ENCODE results near the gene SLC25A29. TPM values are rescaled to one million over a fixed set of nuclear protein-coding genes. Genes with fewer than 3 reads are reported as not detected.

SLC25A29 gene
- total and polyA plus RNA-seq, 2 of the 4 experiments (the other 2 are of a cell fraction), result 6.5 to 37.7 TPM

DNA sequence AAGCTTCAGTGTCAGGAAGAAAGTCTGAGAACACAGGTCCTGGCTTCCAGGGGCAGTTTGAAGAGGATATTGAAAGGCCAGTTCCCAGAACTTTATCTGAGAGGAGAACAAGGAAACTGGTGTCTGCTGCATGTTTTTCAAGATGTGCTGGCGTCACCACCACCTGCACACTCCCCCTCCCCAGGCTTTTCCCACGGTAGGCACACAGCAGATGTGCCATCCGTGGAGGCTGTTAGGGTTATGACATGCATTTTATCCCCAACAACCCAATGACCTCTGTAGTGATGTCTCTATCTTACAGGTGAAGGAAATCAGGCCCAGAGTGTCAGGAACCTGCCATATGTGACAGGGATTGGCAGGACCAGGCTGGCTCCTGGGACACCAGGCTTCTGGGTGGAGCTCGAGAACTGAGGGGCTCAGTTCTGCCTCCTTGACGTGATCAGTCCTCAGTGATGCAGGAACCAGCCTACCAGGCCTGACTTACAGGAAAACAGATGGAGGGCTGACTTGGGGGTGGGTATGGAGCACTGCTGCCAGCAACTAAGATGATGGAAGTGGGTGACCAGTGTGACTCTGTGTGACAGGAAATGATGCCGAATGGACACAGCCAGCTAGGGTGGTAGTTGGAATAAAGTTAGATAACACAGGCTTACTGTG is 33.6 kb upstream of the SLC25A29 start:
- Histone ChIP-seq H4K5ac (ENCODE audit: low read depth, low read length) (peak overlapping the region; percentile 58; the same call in 1 of the 2 replicates), H4K8ac (ENCODE audit: low read depth in 2 of 2, low read length in 2 of 2) (no peak overlapping the region; a peak in 1 of 4 replicates), H2BK5ac (ENCODE audit: low read depth, low read length, poor library complexity, severe bottlenecking) (peak overlapping the region; percentile 98), H2BK120ac (ENCODE audit: low read depth, low read length) (no peak overlapping the region), H2BK20ac (ENCODE audit: low read depth, low read length) (no peak overlapping the region), H3K4me2 (ENCODE audit: low read depth, low read length) (no peak overlapping the region), H3K23ac (ENCODE audit: low read depth, low read length) (no peak overlapping the region), H3K56ac (ENCODE audit: extremely low read depth, insufficient read depth, low read length) (no peak overlapping the region), H3K4ac (ENCODE audit: low read depth, low read length) (no peak overlapping the region), H3K4me1 (ENCODE audit: control insufficient read depth, insufficient read depth, low read length) (peaks cover 12% of the 10 kb centered on the region), H3K79me1 (ENCODE audit: low read depth in 1 of 2, low read length in 2 of 2) (peaks cover 2 to 14% of the 10 kb centered on the region in 2 experiments; a peak in 3 of 4 replicates), H4K20me1 (ENCODE audit: insufficient read depth, low read length) (peaks cover 6% of the 10 kb centered on the region), H3K14ac (replicated peaks; ENCODE audit: low read depth, low read length) (no peak overlapping the region), H3K9me1 (ENCODE audit: insufficient read depth, low read length) (peaks cover 28% of the 10 kb centered on the region), H3K36me3 (ENCODE audit: control insufficient read depth, insufficient read depth, low read length) (peaks cover 59% of the 10 kb centered on the region), H3K27ac (ENCODE audit: insufficient read depth, low read length) (0 out of 2 replicates have a peak overlapping the region, but pooled peaks have one; percentile 3), H3K4me3 (ENCODE audit: insufficient read depth, low read depth, low read length) (no peak overlapping the region), H3K9me3 (ENCODE audit: control insufficient read depth, insufficient read depth, low read length) (no peaks in the 10 kb centered on the region), H2AFZ (replicated peaks; ENCODE audit: low read length, poor library complexity) (no peak overlapping the region), H3K27me3 (ENCODE audit: control insufficient read depth, insufficient read depth, low read length) (no peaks in the 10 kb centered on the region), H2AK5ac (ENCODE audit: low read depth, low read length) (peak overlapping the region; percentile 43; the same call in 1 of the 2 replicates), H2AK9ac (replicated peaks; ENCODE audit: low read depth, low read length, poor library complexity) (peak overlapping the region; percentile 58), H2BK15ac (ENCODE audit: low read depth, low read length) (no peak overlapping the region; the same call in 2 of the 3 replicates), H3K18ac (ENCODE audit: low read depth, low read length) (peak overlapping the region; percentile 33; the same call in 1 of the 2 replicates), H3K9ac (ENCODE audit: low read depth, low read length) (no peak overlapping the region), H4K91ac (ENCODE audit: insufficient read depth, low read depth, low read length) (no peak overlapping the region; the same call in 1 of the 2 replicates)
- no peak for DNase-seq
- ATAC-seq (ENCODE audit: low read depth), result no peak
- dilution Hi-C loops (cut with HindIII; ENCODE audit: low sequenced_read_pairs, unreplicated experiment) (no loop called here), in situ Hi-C loops (cut with MboI; ENCODE audit: low sequenced_read_pairs) (no loop called here), intact Hi-C loops (cut with micrococcal nuclease) (loop anchor here (5.0 kb wide), 1 partner anchor 33 kb away; the partner anchor contains the start of gene SLC25A29)
- no TSS peak for BruUV-seq (replicated peaks)
- ChIA-PET CTCF (no interaction called here), POLR2A (ENCODE audit: unreplicated experiment) (no interaction called here)
- TF ChIP-seq, protein P1, sequence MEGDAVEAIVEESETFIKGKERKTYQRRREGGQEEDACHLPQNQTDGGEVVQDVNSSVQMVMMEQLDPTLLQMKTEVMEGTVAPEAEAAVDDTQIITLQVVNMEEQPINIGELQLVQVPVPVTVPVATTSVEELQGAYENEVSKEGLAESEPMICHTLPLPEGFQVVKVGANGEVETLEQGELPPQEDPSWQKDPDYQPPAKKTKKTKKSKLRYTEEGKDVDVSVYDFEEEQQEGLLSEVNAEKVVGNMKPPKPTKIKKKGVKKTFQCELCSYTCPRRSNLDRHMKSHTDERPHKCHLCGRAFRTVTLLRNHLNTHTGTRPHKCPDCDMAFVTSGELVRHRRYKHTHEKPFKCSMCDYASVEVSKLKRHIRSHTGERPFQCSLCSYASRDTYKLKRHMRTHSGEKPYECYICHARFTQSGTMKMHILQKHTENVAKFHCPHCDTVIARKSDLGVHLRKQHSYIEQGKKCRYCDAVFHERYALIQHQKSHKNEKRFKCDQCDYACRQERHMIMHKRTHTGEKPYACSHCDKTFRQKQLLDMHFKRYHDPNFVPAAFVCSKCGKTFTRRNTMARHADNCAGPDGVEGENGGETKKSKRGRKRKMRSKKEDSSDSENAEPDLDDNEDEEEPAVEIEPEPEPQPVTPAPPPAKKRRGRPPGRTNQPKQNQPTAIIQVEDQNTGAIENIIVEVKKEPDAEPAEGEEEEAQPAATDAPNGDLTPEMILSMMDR (conservative IDR thresholded peaks at IDR 0.05; ENCODE audit: low read depth, low read length), result no peak
- TF ChIP-seq RCOR1 (IDR thresholded peaks at IDR 0.05; ENCODE audit: insufficient replicate concordance, low read length), result no peak
- no peak for TF ChIP-seq MAZ (IDR thresholded peaks at IDR 0.05; ENCODE audit: borderline replicate concordance, low read depth, low read length)
- TF ChIP-seq CHD1 (IDR thresholded peaks at IDR 0.05; ENCODE audit: low read depth, low read length), result no peak
- TF ChIP-seq FOS (IDR thresholded peaks at IDR 0.05; ENCODE audit: low read depth, low read length), result no peak
- no peak for TF ChIP-seq POLR2A (IDR thresholded peaks at IDR 0.05; ENCODE audit: low read depth, low read length)
- TF ChIP-seq, protein P2, sequence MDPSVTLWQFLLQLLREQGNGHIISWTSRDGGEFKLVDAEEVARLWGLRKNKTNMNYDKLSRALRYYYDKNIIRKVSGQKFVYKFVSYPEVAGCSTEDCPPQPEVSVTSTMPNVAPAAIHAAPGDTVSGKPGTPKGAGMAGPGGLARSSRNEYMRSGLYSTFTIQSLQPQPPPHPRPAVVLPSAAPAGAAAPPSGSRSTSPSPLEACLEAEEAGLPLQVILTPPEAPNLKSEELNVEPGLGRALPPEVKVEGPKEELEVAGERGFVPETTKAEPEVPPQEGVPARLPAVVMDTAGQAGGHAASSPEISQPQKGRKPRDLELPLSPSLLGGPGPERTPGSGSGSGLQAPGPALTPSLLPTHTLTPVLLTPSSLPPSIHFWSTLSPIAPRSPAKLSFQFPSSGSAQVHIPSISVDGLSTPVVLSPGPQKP (IDR thresholded peaks at IDR 0.05; ENCODE audit: borderline replicate concordance, low read depth, low read length), result no peak
- no peak for TF ChIP-seq MAFK (IDR thresholded peaks at IDR 0.05; ENCODE audit: low read depth, low read length)
- TF ChIP-seq RFX5 (IDR thresholded peaks at IDR 0.05; ENCODE audit: low read depth, low read length), result no peak
- TF ChIP-seq RAD21 (IDR thresholded peaks at IDR 0.05; ENCODE audit: low read length), result no peak
- TF ChIP-seq NFE2L2 (IDR thresholded peaks at IDR 0.05; ENCODE audit: low read depth, low read length), result no peak
- TF ChIP-seq CEBPB (IDR thresholded peaks at IDR 0.05; ENCODE audit: low read depth, low read length), result no peak
- no peak for TF ChIP-seq BHLHE40 (IDR thresholded peaks at IDR 0.05; ENCODE audit: low read depth, low read length)
- 90% methylated on average over 1 of the region's 6 CpGs; no CpG with 5 or more reads in 1 of the 2 experiments for WGBS, 2 experiments (ENCODE audit: extremely low coverage in 2 of 2, insufficient read length in 1 of 2)

All from IMR-90 (cell line).